ENCODE data around the gene GSAP.

The GSAP gene

DNA sequence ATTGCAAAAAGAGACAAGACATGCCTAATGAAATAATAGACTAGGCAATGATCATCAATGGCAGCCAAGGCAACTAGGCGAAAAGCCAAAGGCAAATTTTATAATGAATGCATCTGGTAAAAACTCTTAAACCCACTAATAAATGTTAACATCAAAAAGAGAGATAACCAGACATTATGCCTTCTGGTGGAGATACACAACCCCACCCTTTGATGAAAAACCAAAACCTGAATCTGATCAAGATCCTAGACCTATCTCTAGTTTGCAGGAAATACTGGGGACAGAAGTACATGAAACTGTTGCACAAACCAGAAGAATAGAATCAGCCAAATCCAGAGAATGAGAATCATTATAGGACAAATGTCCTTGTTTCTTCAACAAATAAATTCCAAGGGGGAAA lies 22.0 kb upstream of the GSAP start:
- no peak for DNase-seq

DNA sequence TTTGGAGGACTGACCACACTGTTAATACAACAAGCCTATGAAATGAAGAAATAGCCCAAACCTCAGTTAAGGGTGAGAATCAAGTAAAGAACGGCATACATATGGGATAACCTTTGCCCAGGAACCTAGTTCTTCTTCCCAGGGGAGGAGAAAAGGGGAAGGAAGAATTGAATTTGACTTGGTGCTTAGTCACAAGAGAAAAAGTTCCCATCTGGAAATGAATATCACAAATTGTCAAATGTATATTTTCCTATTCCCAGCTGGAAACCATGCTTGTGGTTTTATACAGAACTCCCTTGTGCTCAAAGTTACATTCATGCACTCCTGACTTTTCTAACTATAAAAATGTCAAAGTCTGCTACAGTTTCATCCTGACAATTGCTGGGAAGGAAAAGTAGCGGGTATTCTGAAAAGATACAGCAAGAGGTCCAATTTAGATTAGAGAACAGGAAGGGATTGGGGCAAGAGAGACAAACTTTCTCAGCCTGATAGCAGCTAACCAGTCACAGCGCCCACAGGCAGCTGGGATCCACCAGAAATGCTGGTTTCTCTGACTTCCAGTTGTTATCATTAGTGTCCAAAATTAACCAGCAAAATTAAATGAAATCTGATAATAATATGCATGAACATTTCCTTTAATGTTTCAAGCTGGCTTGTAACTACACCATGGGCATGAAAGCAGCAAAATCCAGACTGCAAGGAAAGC lies 18.6 kb upstream of the GSAP start:
- no peak for DNase-seq

DNA sequence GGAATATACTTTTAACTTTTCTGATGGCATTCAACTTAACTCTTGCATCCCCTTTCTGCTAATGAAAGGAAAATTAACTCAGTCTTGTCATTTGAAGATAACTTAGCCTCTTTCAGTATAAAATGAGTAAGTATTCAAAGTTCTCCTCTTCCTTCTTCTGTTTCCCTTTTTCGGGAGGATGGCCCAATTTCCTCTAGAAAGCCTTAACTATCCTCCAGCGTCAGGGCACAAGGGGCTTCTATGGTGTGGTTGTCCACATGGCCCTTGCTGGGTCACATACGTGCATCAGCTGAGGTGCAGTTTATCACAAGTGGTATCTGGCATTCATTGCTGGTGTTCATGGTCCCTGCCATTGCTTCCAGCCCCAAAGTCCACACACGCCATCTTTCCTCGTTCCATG lies 17.8 kb upstream of the GSAP start:
- no peak for DNase-seq

DNA sequence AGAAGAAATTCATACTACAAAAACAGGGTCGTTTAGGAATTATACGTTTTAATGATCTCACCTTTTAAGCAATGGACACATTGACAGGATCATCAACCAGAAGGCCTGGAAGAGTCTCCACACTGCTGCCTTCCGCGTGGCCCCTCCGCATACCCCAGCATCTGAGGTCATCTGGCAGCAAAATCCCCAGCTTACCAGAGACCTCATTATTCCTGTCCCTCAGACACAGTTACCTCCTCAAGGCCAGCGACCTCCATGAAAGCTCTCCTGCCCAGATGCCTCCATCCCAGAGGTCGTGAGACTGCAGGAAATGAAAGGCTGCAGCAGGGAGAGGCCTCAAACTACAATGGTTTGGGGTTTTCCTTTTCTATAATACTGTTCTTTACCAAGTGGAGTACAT lies 14.8 kb upstream of the GSAP start:
- no peak for DNase-seq

DNA sequence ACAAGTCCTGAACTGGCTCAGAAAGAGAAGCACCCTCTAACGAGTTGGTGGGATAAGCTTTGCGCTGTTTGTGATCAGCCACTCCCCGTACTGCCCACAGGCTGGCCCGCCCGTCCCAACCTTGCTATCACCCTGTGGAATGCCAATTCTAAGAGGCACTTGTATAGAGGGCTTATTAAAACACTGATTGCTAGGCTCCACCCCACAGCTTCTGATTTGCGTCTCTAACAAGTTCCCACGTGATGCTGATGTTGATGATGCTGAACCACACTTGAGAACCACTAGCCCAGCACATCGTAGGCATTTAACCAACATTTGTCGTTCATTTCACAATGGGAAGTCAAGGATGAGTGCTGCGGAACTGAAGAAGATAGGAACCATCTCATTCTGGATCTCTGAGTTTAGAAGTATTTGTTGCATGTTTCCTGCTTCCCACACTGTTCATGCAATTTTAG lies 12.7 kb upstream of the GSAP start:
- no peak for DNase-seq

DNA sequence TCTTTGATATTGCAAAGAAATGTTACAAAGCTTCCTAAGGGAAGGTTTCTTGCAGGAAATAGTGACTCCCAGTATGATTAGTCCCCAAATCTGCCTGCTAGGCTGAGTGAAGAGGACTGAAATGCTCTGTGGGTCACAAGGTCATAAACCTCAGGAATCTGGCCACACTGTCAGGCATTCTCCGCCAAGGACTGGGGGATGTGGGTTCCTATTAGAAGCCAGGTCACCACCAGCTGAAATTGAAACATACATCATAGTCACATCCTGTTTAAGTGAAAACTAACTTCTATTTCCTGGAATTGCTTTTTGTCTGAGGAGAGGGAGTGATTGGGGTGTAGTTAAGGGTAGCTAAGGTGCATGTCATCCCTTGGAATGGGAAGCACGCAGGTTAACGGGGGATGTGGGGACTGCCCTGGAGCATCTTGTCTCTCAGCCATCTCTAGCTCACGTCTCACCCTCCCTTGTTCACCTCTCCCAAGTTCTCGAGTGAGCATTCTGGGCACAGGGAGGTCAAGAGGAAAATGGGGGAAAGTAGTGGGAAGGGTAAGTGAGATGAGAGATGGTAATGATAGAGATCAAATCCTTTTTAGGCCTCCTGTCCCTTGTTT lies 12.0 kb upstream of the GSAP start:
- DNase-seq = no peak

DNA sequence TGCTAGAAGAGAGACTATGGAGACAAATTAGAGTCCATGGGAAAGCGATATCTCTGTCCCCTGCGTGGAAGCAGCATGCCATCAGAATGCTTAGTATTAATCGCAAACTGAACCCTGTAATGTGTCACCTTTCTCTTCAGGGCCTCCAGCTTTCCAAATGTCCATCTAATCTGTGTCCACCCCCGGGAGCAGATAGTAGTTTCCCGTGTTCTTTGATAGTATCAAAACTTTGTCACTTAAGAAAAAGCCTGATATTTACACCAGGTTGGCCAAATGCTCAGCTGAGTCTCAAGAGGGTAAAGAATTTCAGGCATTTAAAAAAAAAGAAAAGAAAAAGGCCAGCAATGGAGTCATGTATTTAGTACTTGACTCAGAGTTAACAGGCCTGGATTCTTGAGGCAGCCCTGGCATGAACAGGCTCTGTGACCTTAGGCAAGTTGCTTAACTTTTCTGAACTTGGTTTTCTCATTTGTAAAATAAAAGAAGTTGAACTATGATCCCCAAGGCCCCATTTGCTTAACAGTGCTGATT lies 10.4 kb upstream of the GSAP start:
- DNase-seq = no peak

DNA sequence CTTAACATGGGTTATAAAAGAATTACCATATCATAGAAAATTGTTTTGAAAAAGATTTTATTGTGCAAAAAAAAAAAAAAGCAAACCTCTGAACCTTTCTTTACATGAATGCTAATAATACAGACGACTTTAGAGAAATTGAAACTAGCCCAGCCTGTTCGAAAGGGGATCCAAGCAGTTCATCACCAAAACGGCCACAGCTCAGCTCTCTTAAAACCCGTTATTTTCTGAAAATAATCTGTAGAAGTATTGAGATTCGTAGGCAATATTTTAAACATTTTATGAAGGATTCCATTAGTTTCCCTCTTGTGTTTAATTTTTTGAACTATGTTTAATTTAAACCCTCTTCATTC lies 9.9 kb upstream of the GSAP start:
- no peak for DNase-seq

DNA sequence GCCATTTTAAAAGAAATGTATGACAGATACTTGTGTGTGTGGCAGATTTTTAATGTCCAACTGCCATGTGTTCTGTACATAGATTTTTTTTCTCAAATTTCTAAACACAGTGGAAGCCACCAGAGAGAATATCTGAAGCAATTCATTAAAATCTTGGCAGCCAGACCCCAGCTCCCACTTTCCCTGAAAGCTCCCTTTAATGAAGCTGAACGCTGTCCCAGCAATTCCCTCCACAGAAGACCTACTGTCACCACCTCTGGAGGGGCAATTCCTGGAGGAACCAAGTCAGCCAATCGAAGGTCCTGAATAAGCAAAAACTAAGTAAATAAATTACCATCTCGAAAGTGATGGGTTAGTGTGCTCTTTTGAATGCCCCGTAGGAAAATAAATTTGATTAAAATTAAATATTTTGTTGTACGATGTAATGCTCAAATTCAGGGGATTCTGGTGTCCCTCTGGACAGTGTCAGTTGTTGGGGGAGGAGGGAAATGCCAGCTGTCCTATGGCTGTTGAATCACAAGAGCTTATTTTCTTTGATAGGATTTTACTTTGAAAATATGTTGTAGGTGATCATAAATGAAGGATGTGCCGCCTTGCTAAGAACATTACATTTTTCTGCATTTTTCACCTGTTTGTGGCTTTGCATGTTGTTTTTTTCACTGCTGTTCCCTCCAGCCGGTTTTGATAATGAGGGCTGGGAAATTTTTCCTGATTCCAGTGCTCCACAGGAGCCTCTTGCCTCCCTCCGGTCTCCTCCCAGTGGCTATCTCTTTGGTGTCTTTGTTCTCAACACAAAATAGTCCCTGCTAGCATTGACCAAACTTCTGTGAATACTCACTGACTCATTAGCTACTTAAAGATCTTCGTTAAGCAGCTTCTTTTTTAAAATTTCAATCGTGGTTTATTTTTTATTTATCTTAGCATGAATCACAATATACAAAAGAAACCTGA lies 9.2 kb upstream of the GSAP start:
- DNase-seq = no peak

DNA sequence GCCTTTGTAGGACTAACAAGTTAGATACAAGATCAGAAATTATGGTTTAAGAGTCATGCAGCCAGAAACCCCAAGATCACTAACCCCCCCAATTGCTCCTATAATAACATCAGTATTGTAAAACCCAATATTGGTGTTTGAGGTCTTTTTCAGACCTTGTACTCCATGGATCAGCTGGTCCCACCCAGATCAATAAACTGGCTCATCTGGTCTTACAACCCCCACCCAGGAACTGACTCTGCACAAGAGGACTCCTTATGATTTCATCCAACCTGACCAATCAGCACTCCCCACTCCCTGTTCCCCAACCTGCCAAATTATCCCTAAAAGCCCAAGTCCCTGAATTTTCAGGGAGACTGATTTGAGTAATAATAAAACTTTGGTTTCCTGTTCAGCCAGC lies 6.4 kb upstream of the GSAP start:
- no peak for DNase-seq

DNA sequence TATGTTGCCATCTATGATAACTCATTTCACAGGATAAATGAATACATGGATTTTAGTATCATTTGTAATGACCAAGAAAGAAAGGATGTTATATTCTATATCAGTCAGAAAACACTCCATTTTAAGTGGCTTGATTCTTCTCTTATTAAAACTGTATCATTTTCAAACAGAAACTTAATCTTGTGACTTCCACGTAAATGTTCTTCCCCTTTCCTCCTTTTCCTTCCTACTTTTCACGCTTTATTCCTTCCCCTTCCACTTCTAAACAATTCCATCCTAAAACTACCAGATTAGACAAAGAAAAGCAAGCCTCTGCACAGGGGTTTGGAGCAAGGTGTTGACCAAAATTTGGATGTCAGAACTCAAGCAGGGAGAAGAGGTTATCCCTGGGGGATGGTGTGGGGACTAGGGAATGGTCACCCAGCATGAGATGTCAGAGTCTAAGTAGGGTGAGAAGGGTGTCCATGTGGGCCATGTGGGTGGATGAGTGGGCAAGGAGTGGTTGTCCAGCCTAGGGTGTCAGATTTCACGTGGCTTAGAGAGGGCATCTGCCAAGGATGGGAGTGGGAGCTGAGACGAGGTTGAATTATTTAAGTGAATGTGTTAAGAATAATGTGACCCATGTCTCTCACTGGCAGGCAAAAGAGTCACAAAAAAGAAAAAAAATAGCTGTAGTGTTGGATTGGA lies 5.0 kb upstream of the GSAP start:
- DNase-seq = no peak

DNA sequence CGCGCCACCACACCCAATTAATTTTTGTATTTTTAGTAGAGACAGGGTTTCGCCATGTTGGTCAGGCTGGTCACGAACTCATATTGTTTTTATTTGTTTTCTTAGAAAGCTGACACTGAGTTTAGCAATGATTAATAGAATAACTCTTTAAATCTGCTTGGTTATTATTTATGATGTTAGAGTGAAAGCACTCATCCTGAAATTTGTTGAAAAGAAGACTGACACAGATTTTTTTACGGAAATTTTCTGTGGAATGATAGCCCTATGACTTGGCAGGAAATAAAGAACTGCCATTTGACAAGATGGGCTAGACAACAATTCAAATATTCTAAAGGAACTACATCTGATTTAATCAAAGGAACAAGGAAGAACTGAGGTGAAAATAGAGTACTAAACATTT lies 4.3 kb upstream of the GSAP start:
- DNase-seq = no peak

DNA sequence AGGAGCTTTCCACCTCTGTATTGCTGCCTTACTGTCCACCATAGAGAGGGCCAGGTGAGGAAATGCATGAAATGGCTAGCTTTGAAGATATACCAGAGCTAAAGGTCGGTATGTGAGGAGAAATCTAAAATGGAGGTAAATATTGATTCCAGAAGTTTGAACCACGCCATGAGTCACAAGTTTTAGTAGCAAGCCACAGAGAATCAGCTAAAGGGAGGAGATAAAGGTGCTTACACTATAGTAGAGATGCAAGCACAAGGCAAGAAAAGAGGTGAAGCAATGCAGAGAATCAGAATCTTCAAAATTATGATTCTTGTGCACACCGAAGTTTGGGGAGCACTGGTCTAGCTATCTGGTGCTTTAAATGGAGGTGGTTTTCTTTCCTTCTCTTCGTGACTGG lies 3.0 kb upstream of the GSAP start:
- DNase-seq = no peak

DNA sequence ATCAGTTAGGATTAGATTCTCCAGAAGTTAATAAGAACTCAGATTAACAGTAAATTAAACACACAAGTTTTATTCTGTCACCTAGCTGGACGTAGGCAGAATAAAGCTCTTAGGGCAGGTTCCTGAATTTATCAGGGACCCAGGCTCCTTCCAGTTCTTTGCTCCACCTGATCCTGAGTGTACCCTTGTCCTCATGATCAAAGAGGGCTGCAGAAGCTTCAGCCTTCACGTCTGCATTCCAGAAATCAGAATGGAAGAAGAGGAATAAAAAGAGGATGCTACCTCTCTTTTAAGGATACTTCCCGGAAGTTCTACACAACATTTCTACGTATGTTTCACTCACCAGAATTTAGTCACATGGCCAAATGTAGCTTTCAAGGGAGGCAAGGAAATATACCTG lies 1.7 kb upstream of the GSAP start:
- DNase-seq = no peak

DNA sequence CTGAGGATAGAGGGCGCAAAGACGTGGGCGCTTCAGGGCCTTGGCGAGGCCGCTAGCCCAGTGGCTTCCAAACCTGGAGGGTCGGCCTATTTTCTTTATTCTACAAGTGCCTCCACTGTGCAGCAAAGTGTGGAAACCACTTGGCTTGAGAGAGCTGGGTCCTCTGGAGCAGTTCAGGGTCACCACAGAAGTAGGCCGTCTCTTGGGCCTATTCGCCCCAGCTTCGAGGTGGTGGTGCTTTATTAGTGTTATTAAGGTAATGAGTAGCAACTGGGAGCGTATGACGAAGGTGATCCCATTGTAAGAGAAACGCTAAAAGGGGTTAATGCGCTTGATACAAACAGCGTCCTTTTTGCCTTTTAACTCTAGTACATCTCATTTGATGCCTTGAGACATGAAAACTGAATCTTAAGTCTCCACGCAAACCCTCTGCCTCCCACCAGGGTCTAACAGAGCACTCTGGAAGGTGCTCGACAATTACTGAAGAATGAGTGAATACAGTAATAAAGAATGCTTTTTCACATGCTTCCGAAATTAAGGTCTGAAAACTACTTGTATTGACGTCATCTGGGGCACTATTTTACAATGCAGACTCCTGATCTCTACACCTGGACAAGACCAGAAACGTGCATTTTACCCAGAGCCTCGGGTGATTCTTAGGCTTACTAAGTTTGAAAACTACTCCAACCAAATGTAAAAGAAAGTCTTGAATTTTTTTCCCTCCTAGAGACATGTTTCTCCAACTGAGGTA lies 647 bp upstream of the GSAP start:
- DNase-seq = no peak

DNA sequence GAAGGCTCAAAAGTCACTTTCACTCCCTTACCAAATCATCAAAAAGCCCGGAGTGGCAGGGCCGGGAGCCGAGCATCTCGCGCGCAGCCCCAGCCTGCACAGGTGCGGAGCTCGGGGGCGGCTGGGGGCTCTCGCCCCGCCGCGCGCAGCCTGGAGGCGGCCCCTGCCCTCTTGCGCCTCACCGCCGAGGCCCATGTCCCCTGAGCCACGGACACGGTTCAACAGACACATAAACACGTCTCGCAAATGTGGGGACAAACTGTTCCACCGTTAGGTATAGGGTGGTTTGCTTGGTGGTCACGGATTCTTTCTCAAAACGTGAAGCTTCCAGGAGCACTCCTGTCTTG lies 700 bp downstream of the GSAP start:
- peak; percentile 9 for DNase-seq

DNA sequence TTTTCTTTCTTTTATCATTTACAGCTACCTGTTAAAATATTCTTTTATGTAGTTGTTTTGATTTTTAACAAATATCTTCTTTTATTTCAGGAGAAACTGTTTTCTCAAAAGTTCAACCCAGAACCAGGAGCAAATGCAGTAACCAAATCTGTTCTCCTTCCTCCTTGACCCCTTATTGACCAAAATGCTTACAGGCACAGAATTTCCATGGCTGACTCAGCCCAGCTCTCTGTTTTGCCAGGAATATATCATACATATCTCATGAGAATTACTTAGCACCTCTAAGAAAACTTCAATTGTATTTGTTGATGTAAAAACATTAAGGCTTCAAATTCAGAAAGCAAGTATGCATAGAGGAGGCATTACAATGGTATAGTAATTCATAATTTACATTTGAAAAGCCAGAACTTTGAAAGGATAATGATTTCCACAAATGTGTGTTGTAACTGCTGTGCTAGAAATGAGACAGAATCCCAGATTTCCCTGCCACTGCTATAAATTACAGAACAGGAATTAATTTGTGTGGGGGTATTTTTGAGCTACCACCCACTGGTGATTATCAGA lies 2.2 kb downstream of the GSAP start:
- no peak for DNase-seq

DNA sequence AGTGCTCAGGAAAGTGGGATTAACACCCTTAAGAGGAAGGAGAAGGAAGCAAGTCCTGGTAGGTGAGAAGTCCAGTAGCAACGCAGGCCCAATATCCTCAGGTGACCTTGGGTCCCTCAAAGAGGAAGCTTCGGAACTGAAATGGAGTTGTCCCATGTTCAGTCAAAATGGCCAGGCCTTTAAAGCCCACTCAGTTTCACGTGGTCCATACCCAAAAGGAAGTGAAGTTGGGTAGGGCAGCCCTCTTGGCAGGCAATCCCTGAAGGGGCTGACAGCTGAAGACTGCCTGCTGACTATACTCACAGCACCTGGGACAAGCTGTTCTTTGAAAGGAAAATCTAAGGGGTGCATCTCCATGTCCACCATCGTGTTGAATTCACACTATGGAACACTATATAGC lies 3.0 kb downstream of the GSAP start:
- DNase-seq = no peak

DNA sequence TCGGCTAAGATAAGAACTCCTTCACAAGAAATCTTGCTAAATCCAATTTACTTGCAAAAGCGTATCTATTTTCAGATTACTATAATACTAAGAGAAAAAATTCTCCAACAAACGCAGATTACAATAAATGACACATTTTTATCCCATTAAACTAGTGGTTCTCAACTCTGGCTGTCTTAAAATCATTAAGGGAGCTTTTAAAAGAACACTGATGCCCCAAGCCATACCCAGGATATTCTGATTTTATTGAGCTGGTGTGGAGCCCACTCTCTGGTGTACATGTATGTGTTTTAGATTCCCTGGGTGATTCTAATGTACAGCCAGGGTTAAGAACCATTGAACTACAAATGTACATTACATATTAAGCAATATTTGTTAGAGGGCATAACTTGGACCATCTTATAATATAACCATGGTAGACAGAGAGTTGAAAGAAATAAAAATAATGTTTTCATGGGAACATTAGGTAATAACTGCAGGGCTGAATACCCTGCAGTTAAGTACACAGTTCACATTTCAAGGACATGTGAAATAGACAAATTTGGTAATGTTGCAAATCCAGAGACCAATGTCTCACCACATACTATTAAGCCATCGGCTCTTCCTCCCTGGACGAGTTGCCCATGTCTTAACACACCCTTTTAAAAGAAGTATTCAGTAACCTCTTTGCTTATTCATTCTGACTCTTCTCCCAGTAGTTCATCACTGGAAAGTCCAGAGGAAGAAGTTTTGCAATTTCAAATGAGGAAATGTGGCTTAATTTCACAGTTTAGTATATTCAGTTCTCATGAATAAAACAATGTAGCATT lies 6.2 kb downstream of the GSAP start:
- no peak for DNase-seq

DNA sequence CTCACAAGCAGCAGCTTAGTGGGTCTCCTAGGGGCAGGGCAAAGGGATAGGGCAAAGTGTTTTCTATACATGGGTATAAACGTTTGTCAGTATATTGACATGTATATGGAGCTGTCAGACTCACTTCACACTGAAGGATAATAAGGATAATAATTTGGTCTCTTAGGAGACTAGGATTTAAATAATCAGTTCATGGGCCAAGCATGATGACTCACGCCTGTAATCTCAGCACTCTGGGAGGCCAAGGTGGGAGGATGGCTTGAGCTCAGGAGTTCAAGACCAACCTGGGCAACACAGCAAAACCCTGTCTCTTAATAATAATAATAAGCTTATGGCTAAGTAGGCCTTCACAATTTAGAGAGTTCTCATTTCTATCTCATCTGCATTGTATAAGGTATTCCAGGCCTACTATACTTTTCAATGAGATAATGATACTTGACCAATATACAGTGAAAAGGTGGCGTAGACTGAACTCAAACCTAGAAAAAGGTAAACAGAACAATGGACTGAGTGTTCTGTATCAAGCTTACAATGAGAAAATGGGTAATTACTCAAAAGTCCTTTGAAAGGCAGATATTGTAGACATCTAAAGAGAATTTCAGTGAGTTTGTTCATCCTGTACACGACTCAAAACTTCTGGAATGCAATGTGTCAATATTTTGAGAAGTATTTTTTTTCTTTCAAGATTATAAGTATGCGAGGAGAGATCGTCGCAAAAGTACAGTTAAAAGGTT lies 7.0 kb downstream of the GSAP start:
- DNase-seq = no peak
